Measurements from ENCODE around the gene EXOSC5. TPM values are rescaled to one million over a fixed set of nuclear protein-coding genes. Genes with fewer than 3 reads are reported as not detected.

The EXOSC5 gene
- polyA plus RNA-seq, 1 of the 3 experiments (the other 2 are of a cell fraction), result 74.1 TPM

DNA sequence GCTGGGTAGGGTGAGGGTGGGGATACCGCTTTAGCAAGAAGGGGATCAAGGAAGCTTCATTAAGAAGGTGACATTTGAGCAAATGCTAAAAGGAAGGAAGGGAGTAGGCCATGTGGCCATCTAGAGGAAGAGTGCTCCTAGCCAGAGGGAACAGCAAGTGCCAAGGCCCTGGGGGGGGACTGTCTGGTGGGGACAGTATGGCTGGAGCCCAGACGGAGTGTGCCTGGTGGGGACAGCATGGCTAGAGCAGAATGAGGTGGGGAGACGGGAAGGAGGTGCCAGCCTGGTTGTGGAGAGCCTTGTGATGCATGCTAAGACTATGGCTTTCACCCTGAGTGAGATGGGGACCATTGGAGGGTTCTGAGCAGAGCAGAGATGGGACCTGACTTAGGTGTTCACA is 41.4 kb downstream of the EXOSC5 start:
- Histone ChIP-seq H4K20me1 (ENCODE audit: insufficient read depth) (peaks cover 24% of the 10 kb centered on the region), H3F3A (replicated peaks; ENCODE audit: insufficient read depth) (peaks cover 8% of the 10 kb centered on the region), H3K27ac (ENCODE audit: low read depth in 2 of 2, low read length in 1 of 2) (no peak overlapping the region), H3K79me2 (ENCODE audit: insufficient read depth) (peaks cover 28% of the 10 kb centered on the region), H3K9me2 (no peaks in the 10 kb centered on the region), H3K27me3 (ENCODE audit: insufficient read depth) (no peaks in the 10 kb centered on the region), H3K9ac (no peak overlapping the region), H3K4me3 (ENCODE audit: low read depth in 2 of 2, low read length in 1 of 2) (no peak overlapping the region), H3K4me1 (ENCODE audit: control insufficient read depth in 1 of 2, insufficient read depth in 2 of 2, low read depth in 1 of 2, low read length in 1 of 2) (peaks cover 0 to 34% of the 10 kb centered on the region in 2 experiments; a peak in 1 of 4 replicates), H3K36me3 (replicated peaks in 1 of 2; ENCODE audit: control insufficient read depth in 1 of 2, insufficient read depth in 2 of 2, low read length in 1 of 2) (no peaks in the 10 kb centered on the region), H2AFZ (ENCODE audit: low read depth) (no peak overlapping the region), H3K4me2 (no peak overlapping the region), H3K9me3 (no peaks in the 10 kb centered on the region)
- peak; percentile 10 for DNase-seq
- TF ChIP-seq, protein P1, sequence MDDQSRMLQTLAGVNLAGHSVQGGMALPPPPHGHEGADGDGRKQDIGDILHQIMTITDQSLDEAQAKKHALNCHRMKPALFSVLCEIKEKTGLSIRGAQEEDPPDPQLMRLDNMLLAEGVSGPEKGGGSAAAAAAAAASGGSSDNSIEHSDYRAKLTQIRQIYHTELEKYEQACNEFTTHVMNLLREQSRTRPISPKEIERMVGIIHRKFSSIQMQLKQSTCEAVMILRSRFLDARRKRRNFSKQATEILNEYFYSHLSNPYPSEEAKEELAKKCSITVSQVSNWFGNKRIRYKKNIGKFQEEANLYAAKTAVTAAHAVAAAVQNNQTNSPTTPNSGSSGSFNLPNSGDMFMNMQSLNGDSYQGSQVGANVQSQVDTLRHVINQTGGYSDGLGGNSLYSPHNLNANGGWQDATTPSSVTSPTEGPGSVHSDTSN (IDR thresholded peaks at IDR 0.05), result no peak
- no peak for TF ChIP-seq NRF1 (IDR thresholded peaks at IDR 0.05; ENCODE audit: low read depth, low read length)
- TF ChIP-seq, protein P2, sequence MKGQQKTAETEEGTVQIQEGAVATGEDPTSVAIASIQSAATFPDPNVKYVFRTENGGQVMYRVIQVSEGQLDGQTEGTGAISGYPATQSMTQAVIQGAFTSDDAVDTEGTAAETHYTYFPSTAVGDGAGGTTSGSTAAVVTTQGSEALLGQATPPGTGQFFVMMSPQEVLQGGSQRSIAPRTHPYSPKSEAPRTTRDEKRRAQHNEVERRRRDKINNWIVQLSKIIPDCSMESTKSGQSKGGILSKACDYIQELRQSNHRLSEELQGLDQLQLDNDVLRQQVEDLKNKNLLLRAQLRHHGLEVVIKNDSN (IDR thresholded peaks at IDR 0.05; ENCODE audit: borderline replicate concordance, low read depth), result no peak
- no peak for TF ChIP-seq RAD21 (IDR thresholded peaks at IDR 0.05; ENCODE audit: low read length)
- TF ChIP-seq TEAD4 (IDR thresholded peaks at IDR 0.05; ENCODE audit: borderline replicate concordance, insufficient read depth), result no peak
- TF ChIP-seq SIN3A (IDR thresholded peaks at IDR 0.05; ENCODE audit: borderline replicate concordance, low read depth, low read length), result no peak
- POLR2A ChIA-PET, result interaction anchor here (1.2 kb wide), 1 partner anchor 8 kb away, joined by 5 read pairs; the partner anchor contains the start of gene B9D2
- CTCF ChIA-PET, result interaction anchor here (0.9 to 3.6 kb wide), 4 partner anchors 17 to 46 kb away, joined by 4 to 13 read pairs (median 8); partner anchors contain the start of gene CCDC97
- WGBS (ENCODE audit: low lambda C conversion rate), result 87% methylated on average over 3 of the region's 3 CpGs

DNA sequence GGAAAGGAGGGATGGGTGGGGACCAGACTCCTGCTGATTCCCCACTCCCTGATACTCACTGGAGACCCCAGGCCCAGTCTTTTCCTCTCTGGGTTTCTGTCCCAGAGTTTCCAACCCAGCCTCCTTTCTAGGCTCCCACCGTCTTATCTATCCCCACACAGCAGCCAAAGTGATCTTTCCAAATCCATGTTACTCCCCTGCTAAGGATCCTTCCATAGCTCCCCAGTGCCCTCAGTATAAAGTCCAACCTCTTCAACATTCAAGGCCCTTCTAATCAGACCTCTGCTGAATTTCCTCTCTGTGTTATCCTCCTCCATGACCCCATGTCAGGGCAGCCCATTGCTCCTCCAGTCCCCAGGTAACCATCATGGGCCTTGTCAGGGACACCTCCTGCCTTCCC is 42.1 kb downstream of the EXOSC5 start:
- Histone ChIP-seq H3K4me2 (no peak overlapping the region), H3K36me3 (replicated peaks in 1 of 2; ENCODE audit: control insufficient read depth in 1 of 2, insufficient read depth in 2 of 2, low read length in 1 of 2) (no peaks in the 10 kb centered on the region), H4K20me1 (ENCODE audit: insufficient read depth) (peaks cover 32% of the 10 kb centered on the region), H3K27ac (ENCODE audit: low read depth in 2 of 2, low read length in 1 of 2) (no peak overlapping the region), H3K9me3 (no peaks in the 10 kb centered on the region), H3F3A (replicated peaks; ENCODE audit: insufficient read depth) (peaks cover 9% of the 10 kb centered on the region), H3K4me1 (ENCODE audit: control insufficient read depth in 1 of 2, insufficient read depth in 2 of 2, low read depth in 1 of 2, low read length in 1 of 2) (peaks cover 0 to 34% of the 10 kb centered on the region in 2 experiments; a peak in 2 of 4 replicates), H3K4me3 (ENCODE audit: low read depth in 2 of 2, low read length in 1 of 2) (no peak overlapping the region), H3K27me3 (ENCODE audit: insufficient read depth) (no peaks in the 10 kb centered on the region), H3K9ac (no peak overlapping the region), H3K9me2 (no peaks in the 10 kb centered on the region), H2AFZ (ENCODE audit: low read depth) (no peak overlapping the region), H3K79me2 (ENCODE audit: insufficient read depth) (peaks cover 36% of the 10 kb centered on the region)
- DNase-seq, result no peak
- TF ChIP-seq NRF1 (IDR thresholded peaks at IDR 0.05; ENCODE audit: low read depth, low read length), result no peak
- TF ChIP-seq, protein P1 (IDR thresholded peaks at IDR 0.05), result no peak
- no peak for TF ChIP-seq JUND (IDR thresholded peaks at IDR 0.05)
- no peak for TF ChIP-seq GATA2 (CRISPR knock-in tag; IDR thresholded peaks at IDR 0.05)
- TF ChIP-seq ELF1 (IDR thresholded peaks at IDR 0.05), result no peak
- TF ChIP-seq, protein P2 (IDR thresholded peaks at IDR 0.05; ENCODE audit: borderline replicate concordance, low read depth), result no peak
- no peak for TF ChIP-seq NFIC (IDR thresholded peaks at IDR 0.05; ENCODE audit: borderline replicate concordance)
- TF ChIP-seq RXRA (IDR thresholded peaks at IDR 0.05; ENCODE audit: borderline replicate concordance, low read depth), result no peak
- no peak for TF ChIP-seq EZH2phosphoT487 (IDR thresholded peaks at IDR 0.05; ENCODE audit: borderline replicate concordance, low read depth)
- no peak for TF ChIP-seq SMC3 (IDR thresholded peaks at IDR 0.05; ENCODE audit: low read depth, low read length)
- TF ChIP-seq EP300 (IDR thresholded peaks at IDR 0.05; ENCODE audit: borderline replicate concordance in 1 of 2, low read depth in 1 of 2, low read length in 1 of 2), result no peak
- WGBS (ENCODE audit: low lambda C conversion rate), result 100% methylated on average over 1 of the region's 1 CpG
- POLR2A ChIA-PET, result interaction anchor here (1.2 kb wide), 1 partner anchor 9 kb away, joined by 5 read pairs; the partner anchor contains the start of gene B9D2
- CTCF ChIA-PET, result interaction anchor here (0.6 to 3.6 kb wide), 6 partner anchors 9 to 151 kb away, joined by 3 to 13 read pairs (median 5); partner anchors contain the start of genes B9D2, CCDC97 and HNRNPUL1

Measured in SK-N-SH (cell line).